Measurements from ENCODE around the gene GSC2. TPM values are rescaled to one million over a fixed set of nuclear protein-coding genes. Genes with fewer than 3 reads are reported as not detected.

GSC2 gene
- total RNA-seq, 2 experiments from 2014 or later: not detected

GRCh38 chr22:19109198-19110063 is 40.7 kb downstream of the GSC2 start:
- peak overlapping the region; percentile 86 for H3K27ac Mint-ChIP-seq
- POLR2A ChIA-PET: interaction anchor here (1.7 to 3.7 kb wide), 4 partner anchors 11 to 69 kb away, joined by 4 to 79 read pairs (median 23); partner anchors contain the start of genes DGCR2, ESS2 and SLC25A1
- TF ChIP-seq CTCF (IDR thresholded peaks at IDR 0.05): no peak
- intact Hi-C loops (cut with DNase I, micrococcal nuclease): loop anchor here (1.0 to 10.0 kb wide), 6 partner anchors 12 to 525 kb away; partner anchors contain the start of genes SLC25A1 (in 2 of the 2), C22orf39 (in 1 of the 2) and DGCR2 (in 1 of the 2)
- Histone ChIP-seq H3K27ac (ENCODE audit: low read depth in 1 of 2, low read length in 2 of 2) (peak overlapping the region; percentile 85 to 90), H3K4me3 (ENCODE audit: low read length) (peak overlapping the region; percentile 40), H3K36me3 (ENCODE audit: insufficient read depth, low read length) (peaks cover 11% of the 10 kb centered on the region), H3K9me3 (ENCODE audit: control insufficient read depth in 1 of 2, insufficient read depth in 1 of 2, low read length in 2 of 2) (no peaks in the 10 kb centered on the region), H3K27me3 (ENCODE audit: control insufficient read depth in 1 of 2, insufficient read depth in 2 of 2, low read length in 2 of 2) (no peaks in the 10 kb centered on the region), H3K4me1 (ENCODE audit: insufficient read depth, low read length) (peaks cover 62% of the 10 kb centered on the region)
- CTCF ChIA-PET: interaction anchor here (2.4 to 2.5 kb wide), 2 partner anchors 12 to 35 kb away, joined by 19 read pairs; partner anchors contain the start of genes DGCR2 and ESS2
- H3K4me3 Mint-ChIP-seq: peak overlapping the region; percentile 84
- DNase-seq (peak; percentile 28 to 88 (median 52)), ATAC-seq (ENCODE audit: poor library complexity) (peak; percentile 84)
- H3K4me1 Mint-ChIP-seq (ENCODE audit: low read depth): peaks cover 75% of the 10 kb centered on the region
- H3K27me3 Mint-ChIP-seq: no peaks in the 10 kb centered on the region
- H3K9me3 Mint-ChIP-seq: no peaks in the 10 kb centered on the region
- H3K36me3 Mint-ChIP-seq (ENCODE audit: low read depth): peaks cover 17% of the 10 kb centered on the region

- peak overlapping the region; percentile 86 for H3K27ac Mint-ChIP-seq
- H3K36me3 ChIP-seq (ENCODE audit: insufficient read depth, low read length): peaks cover 9% of the 10 kb centered on the region
- H3K27me3 Mint-ChIP-seq: no peaks in the 10 kb centered on the region
- ATAC-seq (ENCODE audit: poor library complexity): no peak
- peaks cover 59% of the 10 kb centered on the region for H3K4me1 ChIP-seq (ENCODE audit: insufficient read depth, low read length)
- no peak overlapping the region for H3K4me3 ChIP-seq (ENCODE audit: low read length)
- no peak overlapping the region for H3K4me3 Mint-ChIP-seq
- POLR2A ChIA-PET: interaction anchor here (1.2 to 3.5 kb wide), 3 partner anchors 13 to 35 kb away, joined by 3 to 21 read pairs (median 8); partner anchors contain the start of genes DGCR2 and ESS2
- H3K9me3 Mint-ChIP-seq: no peaks in the 10 kb centered on the region
- peaks cover 16% of the 10 kb centered on the region for H3K36me3 Mint-ChIP-seq (ENCODE audit: low read depth)
- DNase-seq: peak in 1 of 14 experiments; percentile 38
- CTCF ChIA-PET: interaction anchor here (1.0 to 1.3 kb wide), 2 partner anchors 16 to 36 kb away, joined by 4 to 5 read pairs; partner anchors contain the start of gene ESS2
- H3K27me3 ChIP-seq (ENCODE audit: control insufficient read depth in 1 of 2, insufficient read depth in 2 of 2, low read length in 2 of 2): no peaks in the 10 kb centered on the region
- intact Hi-C loops (cut with DNase I, micrococcal nuclease): loop anchor here (1.0 to 10.0 kb wide), 6 partner anchors 12 to 526 kb away; partner anchors contain the start of genes SLC25A1 (in 2 of the 2), C22orf39 (in 1 of the 2) and DGCR2 (in 1 of the 2)
- H3K9me3 ChIP-seq (ENCODE audit: control insufficient read depth in 1 of 2, insufficient read depth in 1 of 2, low read length in 2 of 2): no peaks in the 10 kb centered on the region
- TF ChIP-seq CTCF (IDR thresholded peaks at IDR 0.05): no peak
- peaks cover 77% of the 10 kb centered on the region for H3K4me1 Mint-ChIP-seq (ENCODE audit: low read depth)
- peak overlapping the region; percentile 85 to 90 for H3K27ac ChIP-seq (ENCODE audit: low read depth in 1 of 2, low read length in 2 of 2)
Measured at GRCh38 chr22:19108807-19109197, 41.3 kb downstream of the GSC2 start.

- Histone ChIP-seq H3K27me3 (ENCODE audit: control insufficient read depth in 1 of 2, insufficient read depth in 2 of 2, low read length in 2 of 2) (no peaks in the 10 kb centered on the region), H3K27ac (ENCODE audit: low read depth in 1 of 2, low read length in 2 of 2) (no peak overlapping the region), H3K4me1 (ENCODE audit: insufficient read depth, low read length) (peaks cover 59% of the 10 kb centered on the region), H3K4me3 (ENCODE audit: low read length) (no peak overlapping the region), H3K36me3 (ENCODE audit: insufficient read depth, low read length) (peaks cover 6% of the 10 kb centered on the region), H3K9me3 (ENCODE audit: control insufficient read depth in 1 of 2, insufficient read depth in 1 of 2, low read length in 2 of 2) (no peaks in the 10 kb centered on the region)
- no peak for DNase-seq
- H3K27ac Mint-ChIP-seq: peak overlapping the region; percentile 86
- no peak overlapping the region for H3K4me3 Mint-ChIP-seq
- CTCF ChIA-PET: interaction anchor here (1.0 to 1.3 kb wide), 2 partner anchors 15 to 37 kb away, joined by 4 to 5 read pairs; partner anchors contain the start of gene ESS2
- POLR2A ChIA-PET: interaction anchor here (1.2 to 3.5 kb wide), 3 partner anchors 14 to 36 kb away, joined by 3 to 21 read pairs (median 8); partner anchors contain the start of genes DGCR2 and ESS2
- H3K4me1 Mint-ChIP-seq (ENCODE audit: low read depth): peaks cover 79% of the 10 kb centered on the region
- H3K36me3 Mint-ChIP-seq (ENCODE audit: low read depth): peaks cover 16% of the 10 kb centered on the region
- no peak for TF ChIP-seq CTCF (IDR thresholded peaks at IDR 0.05)
- H3K9me3 Mint-ChIP-seq: no peaks in the 10 kb centered on the region
- no peak for ATAC-seq (ENCODE audit: poor library complexity)
- H3K27me3 Mint-ChIP-seq: no peaks in the 10 kb centered on the region
- intact Hi-C loops (cut with DNase I, micrococcal nuclease): loop anchor here (2.0 to 10.0 kb wide), 5 partner anchors 15 to 527 kb away; partner anchors contain the start of genes SLC25A1 (in 2 of the 2), C22orf39 (in 1 of the 2) and ESS2 (in 1 of the 2)
Measured at GRCh38 chr22:19107730-19108074, 42.4 kb downstream of the GSC2 start.

Measured in CD4-positive, alpha-beta T cell (primary cell).